MV-4-11 (cell line): Measurements from ENCODE around the gene HNRNPA2B1.
"Not testable (repeated sequence)": the region's sequence is repeated elsewhere in the genome, so short reads cannot be mapped to it uniquely, and the experiment has no call there.

Source experiments
- DNase-seq: peaks from one replicate; lab custom pipeline; 2025; lab: John Stamatoyannopoulos, UW

The HNRNPA2B1 gene

GRCh38 chr7:26198133-26198780, 2.3 kb downstream of the HNRNPA2B1 start:
- DNase-seq: peak; percentile 44

- DNase-seq: peak; percentile 92
Observed at GRCh38 chr7:26197153-26198115, 3.1 kb downstream of the HNRNPA2B1 start.

GRCh38 chr7:26195867-26196657, 4.5 kb downstream of the HNRNPA2B1 start:
- DNase-seq: no peak

GRCh38 chr7:26195182-26195581, 5.4 kb downstream of the HNRNPA2B1 start:
- no peak for DNase-seq

GRCh38 chr7:26194764-26195163, 5.8 kb downstream of the HNRNPA2B1 start:
- DNase-seq: not testable (repeated sequence)

GRCh38 chr7:26193432-26194207, 6.9 kb downstream of the HNRNPA2B1 start:
- DNase-seq: peak; percentile 17

- DNase-seq: peak; percentile 45
Observed at GRCh38 chr7:26192485-26193087, 8.0 kb downstream of the HNRNPA2B1 start.

GRCh38 chr7:26191974-26192479, 8.5 kb downstream of the HNRNPA2B1 start:
- DNase-seq: no peak

- DNase-seq: no peak
Observed at GRCh38 chr7:26191233-26191973, 9.1 kb downstream of the HNRNPA2B1 start.

- no peak for DNase-seq
Observed at GRCh38 chr7:26190417-26190869, 10.1 kb downstream of the HNRNPA2B1 start.

- no peak for DNase-seq
Observed at GRCh38 chr7:26189697-26190096, 10.8 kb downstream of the HNRNPA2B1 start.

- DNase-seq: no peak
Observed at GRCh38 chr7:26188957-26189541, 11.5 kb downstream of the HNRNPA2B1 start.

GRCh38 chr7:26188206-26188956, 12.2 kb downstream of the HNRNPA2B1 start:
- DNase-seq: no peak

- DNase-seq: peak; percentile 52
Observed at GRCh38 chr7:26187380-26188205, 13.0 kb downstream of the HNRNPA2B1 start.

GRCh38 chr7:26186364-26187311, 13.9 kb downstream of the HNRNPA2B1 start:
- no peak for DNase-seq

GRCh38 chr7:26185844-26186180, 14.7 kb downstream of the HNRNPA2B1 start:
- no peak for DNase-seq
